Smooth muscle cell (in vitro differentiated cells): ENCODE results near the gene PGLYRP1. TPM values are rescaled to one million over a fixed set of nuclear protein-coding genes. Genes with fewer than 3 reads are reported as not detected.
A peak's percentile ranks its signal among the peaks of the same experiment; 100 is the strongest.

ENCODE experiments used
- DNase-seq: peaks from one replicate; lab custom pipeline; 2025; ENCODE audit not compliant: unreplicated experiment; lab: John Stamatoyannopoulos, UW
- H2AFZ ChIP-seq: fragments of 200-600 bp; sonication (generic); 2 replicates; pipeline ENCODE4 v1.6.0; 2016; ENCODE audit warnings: antibody characterized with exemption, low read depth, mild to moderate bottlenecking
- H3F3A ChIP-seq: fragments of 200-600 bp; sonication (generic); 2 replicates; pipeline ENCODE4 v1.6.0; 2017; ENCODE audit warnings: antibody characterized with exemption, low read depth
- H3K27ac ChIP-seq: fragments of 200-600 bp; sonication (generic); 2 replicates; pipeline ENCODE4 v1.5.1; 2016; ENCODE audit warnings: low read depth, mild to moderate bottlenecking
- H3K27me3 ChIP-seq: fragments of 200-600 bp; sonication (generic); 2 replicates; pipeline ENCODE4 v1.6.1; 2016; ENCODE audit warnings: low read depth, mild to moderate bottlenecking
- H3K36me3 ChIP-seq: fragments of 200-600 bp; sonication (generic); 2 replicates; pipeline ENCODE4 v1.5.1; 2016; ENCODE audit warnings: low read depth
- H3K4me1 ChIP-seq: fragments of 200-600 bp; sonication (generic); 2 replicates; pipeline ENCODE4 v1.5.1; 2016; ENCODE audit warnings: low read depth
- H3K4me2 ChIP-seq: fragments of 200-600 bp; sonication (generic); 2 replicates; pipeline ENCODE4 v1.6.0; 2016; ENCODE audit warnings: mild to moderate bottlenecking
- H3K4me3 ChIP-seq: fragments of 200-600 bp; sonication (generic); 2 replicates; pipeline ENCODE4 v1.5.1; 2016; ENCODE audit warnings: mild to moderate bottlenecking
- H3K79me2 ChIP-seq: fragments of 200-600 bp; sonication (generic); 2 replicates; pipeline ENCODE4 v1.6.0; 2016; ENCODE audit warnings: low read depth, mild to moderate bottlenecking
- H3K9ac ChIP-seq: fragments of 200-600 bp; sonication (generic); 2 replicates; pipeline ENCODE4 v1.6.0; 2016; ENCODE audit warnings: low read depth
- H3K9me3 ChIP-seq: fragments of 200-600 bp; sonication (generic); replicated peaks from 2 replicates; pipeline ENCODE4 v1.5.1; 2016; ENCODE audit warnings: low read depth
- H4K20me1 ChIP-seq: fragments of 200-600 bp; sonication (generic); 2 replicates; pipeline ENCODE4 v1.6.0; 2016; ENCODE audit warnings: low read depth
- CTCF ChIP-seq: fragments of 200-600 bp; sonication (generic); IDR thresholded peaks from 2 replicates; pipeline ENCODE4 v1.5.1; 2017; ENCODE audit warnings: borderline replicate concordance, mild to moderate bottlenecking, antibody characterized with exemption; ENCODE audit not compliant: insufficient read depth, poor library complexity, severe bottlenecking
- WGBS: methylation state at CpG from one replicate; pipeline ENCODE4 v1.1.7; 2016; ENCODE audit warnings: low lambda C conversion rate; 5-methylcytosine and 5-hydroxymethylcytosine counted together
- polyA plus RNA-seq: library from polyadenylated mRNA; unstranded; fragments of >200 nt; fragmentation: Nextera tagmentation; extraction: Ambion mirVana; gene quantifications from 2 replicates; pipeline ENCODE4 v1.2.1, GENCODE V29; 2016
- total RNA-seq: library from RNA; depleted of rRNA; stranded (reverse); fragments of >200 nt; gene quantifications from 2 replicates; pipeline ENCODE4 v1.2.3, GENCODE V29; 2014

Gene PGLYRP1
- total and polyA plus RNA-seq, 2 experiments from 2014 or later, result not detected

GRCh38 chr19:46015687-46016425 is 7.0 kb downstream of the PGLYRP1 start:
- H3K27me3 ChIP-seq, result peaks cover 37% of the 10 kb centered on the region
- no peaks in the 10 kb centered on the region for H3K79me2 ChIP-seq
- H4K20me1 ChIP-seq, result peaks cover 26% of the 10 kb centered on the region
- TF ChIP-seq CTCF, result no peak
- H3K4me3 ChIP-seq, result peak overlapping the region; percentile 55
- no peaks in the 10 kb centered on the region for H3F3A ChIP-seq
- H2AFZ ChIP-seq, result peak overlapping the region; percentile 51
- H3K9ac ChIP-seq, result no peak overlapping the region
- no peak for DNase-seq
- peaks cover 4% of the 10 kb centered on the region for H3K4me1 ChIP-seq
- H3K9me3 ChIP-seq, result no peaks in the 10 kb centered on the region
- H3K27ac ChIP-seq, result no peak overlapping the region
- peak overlapping the region; percentile 95 for H3K4me2 ChIP-seq
- H3K36me3 ChIP-seq, result no peaks in the 10 kb centered on the region
- WGBS, result 14% methylated on average over 31 of the region's 63 CpGs

- Histone ChIP-seq H3K36me3 (no peaks in the 10 kb centered on the region), H3K79me2 (no peaks in the 10 kb centered on the region), H3K9me3 (no peaks in the 10 kb centered on the region), H3F3A (no peaks in the 10 kb centered on the region), H3K4me3 (peak overlapping the region; percentile 55), H3K27ac (no peak overlapping the region), H3K27me3 (peaks cover 37% of the 10 kb centered on the region), H4K20me1 (peaks cover 29% of the 10 kb centered on the region), H2AFZ (no peak overlapping the region), H3K4me2 (peak overlapping the region; percentile 95), H3K9ac (no peak overlapping the region), H3K4me1 (peaks cover 4% of the 10 kb centered on the region)
- no peak for TF ChIP-seq CTCF
- peak; percentile 19 for DNase-seq
- WGBS, result 2% methylated on average over 54 of the region's 74 CpGs
These were observed 7.7 kb downstream of the PGLYRP1 start for GRCh38 chr19:46014941-46015686.

GRCh38 chr19:46014534-46014933 is 8.3 kb downstream of the PGLYRP1 start:
- no peaks in the 10 kb centered on the region for H3K36me3 ChIP-seq
- H3K4me2 ChIP-seq, result peak overlapping the region; percentile 95
- no peak overlapping the region for H2AFZ ChIP-seq
- H3K4me3 ChIP-seq, result peak overlapping the region; percentile 18
- no peaks in the 10 kb centered on the region for H3K79me2 ChIP-seq
- 27% methylated on average over 8 of the region's 8 CpGs for WGBS
- no peak for TF ChIP-seq CTCF
- H3K4me1 ChIP-seq, result peaks cover 4% of the 10 kb centered on the region
- H3F3A ChIP-seq, result no peaks in the 10 kb centered on the region
- H3K27me3 ChIP-seq, result peaks cover 37% of the 10 kb centered on the region
- peaks cover 31% of the 10 kb centered on the region for H4K20me1 ChIP-seq
- no peak overlapping the region for H3K27ac ChIP-seq
- DNase-seq, result no peak
- H3K9me3 ChIP-seq, result no peaks in the 10 kb centered on the region
- H3K9ac ChIP-seq, result no peak overlapping the region
